ENCODE results near the gene SYT2.
"Not testable (repeated sequence)": the region's sequence is repeated elsewhere in the genome, so short reads cannot be mapped to it uniquely, and the experiment has no call there.

SYT2 gene

GRCh38 chr1:202565890-202566602, 144.2 kb downstream of the SYT2 start:
- DNase-seq, result no peak

DNA sequence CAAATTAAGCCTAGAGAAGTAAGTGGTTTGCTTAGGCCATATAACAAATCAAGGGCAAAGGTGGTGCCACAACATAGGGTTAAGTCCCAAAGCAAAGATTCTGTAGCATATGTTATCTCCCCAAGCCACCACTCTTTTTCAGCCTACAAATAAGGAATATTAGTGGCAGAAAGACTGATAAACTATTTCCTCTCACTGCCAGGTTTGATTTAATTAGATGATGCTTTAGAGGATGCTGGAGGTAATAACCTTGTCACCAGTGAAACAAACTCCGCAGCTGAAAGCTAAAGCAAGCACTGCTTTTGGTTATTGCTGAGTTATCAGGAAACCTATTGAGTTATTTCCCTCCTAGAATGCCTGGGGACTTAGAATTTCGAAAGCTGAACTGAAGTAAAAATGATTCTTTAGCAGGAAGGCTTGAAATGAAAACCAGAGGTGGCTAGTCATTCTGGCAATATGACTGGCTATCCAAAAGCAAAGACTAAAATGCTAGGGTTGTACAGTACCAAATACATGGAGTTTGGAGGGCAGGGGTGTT, 145.2 kb downstream of the SYT2 start:
- no peak for DNase-seq

DNA sequence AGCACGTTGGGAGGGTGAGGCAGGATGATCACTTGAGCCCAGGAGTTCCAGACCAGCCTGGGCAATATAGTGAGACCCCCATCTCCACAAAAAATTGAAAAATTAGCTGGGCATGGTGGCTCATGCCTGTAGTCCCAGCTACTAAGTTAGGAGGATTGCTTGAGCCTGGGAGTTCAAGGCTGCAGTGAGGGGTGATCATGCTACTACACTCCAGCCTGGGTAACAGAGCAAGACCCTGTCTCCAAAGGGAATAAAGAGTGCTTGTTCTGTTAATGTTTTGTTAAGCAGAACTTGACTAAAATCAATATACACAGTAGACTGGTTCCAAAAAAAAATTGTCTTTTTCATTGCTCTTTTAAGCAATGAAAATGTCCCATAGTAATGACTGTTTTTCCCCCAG, 146.4 kb downstream of the SYT2 start:
- no peak for DNase-seq

DNA sequence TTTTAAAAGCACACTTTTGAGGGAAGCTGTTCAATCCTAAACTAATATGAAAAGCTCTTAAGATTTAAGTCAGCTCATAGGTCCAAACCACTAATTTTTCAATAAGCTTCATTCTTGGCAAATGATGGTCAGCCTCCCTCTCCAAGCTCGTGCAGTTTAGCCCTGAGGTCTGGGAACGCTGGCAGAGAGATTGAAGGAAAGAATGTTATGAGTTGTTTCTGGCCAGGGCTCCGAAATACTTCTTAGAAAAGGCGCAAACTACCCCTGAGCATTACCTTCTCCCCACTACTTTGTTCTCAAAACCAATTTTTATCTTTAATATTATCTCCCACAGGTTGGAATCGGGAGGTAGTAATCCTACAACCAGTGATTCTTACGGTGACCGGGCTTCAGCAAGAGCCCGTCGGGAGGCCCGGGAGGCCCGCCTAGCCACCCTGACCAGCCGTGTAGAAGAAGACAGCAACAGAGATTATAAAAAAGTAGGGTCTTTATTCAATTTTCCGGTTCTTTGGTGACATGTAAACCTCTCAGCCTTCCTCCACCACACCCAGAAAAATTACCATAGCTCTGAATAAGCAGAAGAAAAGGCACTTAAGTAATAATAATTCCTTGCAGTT, 147.7 kb downstream of the SYT2 start:
- no peak for DNase-seq

DNA sequence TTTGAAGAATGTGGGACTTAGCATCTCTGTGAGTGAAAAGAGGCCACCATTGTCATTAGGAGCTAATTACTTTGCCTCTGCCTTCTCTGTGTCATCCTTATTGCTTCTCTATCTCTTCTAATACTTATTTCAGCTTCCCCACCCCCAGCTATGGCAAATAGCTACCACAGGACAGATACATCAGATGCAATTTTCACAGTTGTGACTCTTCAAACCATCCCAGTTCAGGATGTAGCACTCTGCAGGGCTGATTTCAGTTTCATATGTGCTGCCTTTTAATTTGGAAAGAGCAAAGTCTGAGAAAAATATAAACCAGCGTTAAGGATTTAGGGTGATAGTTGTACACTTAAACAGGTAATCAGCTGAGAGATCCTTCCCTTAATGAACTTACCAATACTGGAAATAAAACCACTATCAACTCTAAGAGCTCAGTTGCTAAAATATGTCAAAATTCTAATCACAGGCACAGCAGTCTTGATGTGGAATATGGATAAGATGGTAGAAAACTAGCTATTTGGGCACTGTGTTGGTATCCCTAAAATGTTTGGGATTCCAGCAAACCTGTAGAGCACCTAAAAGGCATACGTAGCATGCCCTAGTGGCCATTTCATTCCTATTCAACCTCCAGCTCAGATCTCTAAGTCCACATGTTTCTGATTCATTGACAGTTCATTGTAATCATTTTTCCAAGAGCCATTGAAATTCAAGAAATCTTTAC, 148.4 kb downstream of the SYT2 start:
- DNase-seq, result no peak

- no peak for DNase-seq
These were observed 149.0 kb downstream of the SYT2 start for GRCh38 chr1:202561240-202561639.

GRCh38 chr1:202557662-202558061, 152.6 kb downstream of the SYT2 start:
- not testable (repeated sequence) for DNase-seq

- DNase-seq, result not testable (repeated sequence)
These were observed 154.2 kb downstream of the SYT2 start for GRCh38 chr1:202556037-202556436.

GRCh38 chr1:202554619-202555018, 155.6 kb downstream of the SYT2 start:
- DNase-seq, result not testable (repeated sequence)

GRCh38 chr1:202553560-202554038, 156.7 kb downstream of the SYT2 start:
- DNase-seq, result no peak

DNA sequence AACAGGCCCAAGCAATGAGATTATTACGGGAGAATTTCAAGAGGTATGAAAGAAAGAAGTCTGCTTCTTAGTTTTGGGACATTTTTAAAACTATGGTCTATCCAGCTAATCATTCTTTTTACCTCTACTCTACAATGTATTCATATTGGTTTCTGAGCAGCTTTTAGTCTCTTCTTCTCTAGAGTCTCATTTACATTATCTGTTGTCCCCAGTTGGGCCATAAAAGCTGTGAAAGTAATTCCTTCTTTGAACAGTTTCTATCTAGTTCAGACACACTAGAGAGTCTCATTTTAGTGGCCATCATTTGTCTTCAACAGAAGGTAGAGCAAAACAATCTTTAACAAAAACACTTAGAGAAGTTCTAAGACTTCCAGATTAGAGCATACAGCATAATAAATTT, 157.2 kb downstream of the SYT2 start:
- not testable (repeated sequence) for DNase-seq

DNA sequence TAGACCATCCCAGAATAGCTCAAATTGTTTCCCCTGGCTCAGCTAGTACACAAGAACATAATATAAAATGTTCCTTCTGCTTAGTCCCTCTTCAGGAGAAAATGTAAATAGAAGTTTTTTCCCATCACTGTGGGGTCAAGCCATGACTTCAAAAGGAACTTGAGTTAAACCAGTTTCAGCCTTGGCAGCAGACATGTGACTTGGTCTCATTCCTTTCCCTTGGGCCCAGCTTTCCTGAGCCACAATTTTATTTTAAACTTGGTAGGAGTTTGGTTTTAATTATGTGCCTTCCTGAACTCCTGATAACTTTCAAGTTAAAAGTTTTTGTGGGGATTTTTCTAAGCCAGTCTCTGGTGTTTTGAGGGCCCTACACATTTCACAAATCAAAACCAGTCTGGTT, 157.6 kb downstream of the SYT2 start:
- DNase-seq, result not testable (repeated sequence)

GRCh38 chr1:202551683-202552082, 158.6 kb downstream of the SYT2 start:
- no peak for DNase-seq

DNA sequence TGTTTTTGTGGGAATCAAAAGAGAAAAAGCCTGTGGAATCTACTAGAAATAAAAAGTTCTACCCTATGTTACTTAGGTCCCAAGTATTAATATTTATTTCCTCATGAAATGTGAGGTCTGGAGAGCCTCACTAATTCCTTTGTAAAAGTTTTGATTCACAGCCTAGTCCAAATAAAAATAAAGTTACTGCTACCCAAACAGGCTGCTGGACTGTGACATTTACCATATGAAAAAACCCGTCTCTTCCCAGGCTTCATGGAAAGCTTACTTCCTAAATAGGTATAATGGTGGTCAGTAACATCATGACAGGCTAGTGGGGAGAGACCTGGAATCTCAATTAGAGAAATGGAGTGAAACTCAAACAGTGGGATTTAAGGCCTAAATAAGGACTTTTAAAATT, 160.2 kb downstream of the SYT2 start:
- not testable (repeated sequence) for DNase-seq

- no peak for DNase-seq
These were observed 163.0 kb downstream of the SYT2 start for GRCh38 chr1:202547215-202547614.

DNA sequence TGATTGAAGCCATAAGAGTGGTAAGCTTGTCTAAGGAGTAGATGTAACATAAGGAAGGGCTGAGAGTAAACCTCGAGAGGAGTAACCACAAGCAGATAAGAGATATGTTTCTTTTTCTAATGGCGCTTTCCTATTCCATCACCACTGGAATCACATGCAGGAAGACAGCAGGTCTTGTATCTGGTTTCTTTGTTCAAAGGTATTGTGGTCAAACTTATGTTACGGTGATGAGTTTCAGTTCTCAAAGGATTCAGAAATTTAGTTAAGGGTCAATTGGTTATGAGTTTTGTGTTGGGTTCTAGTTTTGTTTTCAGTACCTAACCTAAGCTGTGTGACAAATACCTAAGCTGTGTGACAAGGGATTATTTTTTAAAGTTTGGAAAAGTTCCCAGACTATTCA, 163.5 kb downstream of the SYT2 start:
- not testable (repeated sequence) for DNase-seq

GRCh38 chr1:202546377-202546776, 163.9 kb downstream of the SYT2 start:
- not testable (repeated sequence) for DNase-seq

DNA sequence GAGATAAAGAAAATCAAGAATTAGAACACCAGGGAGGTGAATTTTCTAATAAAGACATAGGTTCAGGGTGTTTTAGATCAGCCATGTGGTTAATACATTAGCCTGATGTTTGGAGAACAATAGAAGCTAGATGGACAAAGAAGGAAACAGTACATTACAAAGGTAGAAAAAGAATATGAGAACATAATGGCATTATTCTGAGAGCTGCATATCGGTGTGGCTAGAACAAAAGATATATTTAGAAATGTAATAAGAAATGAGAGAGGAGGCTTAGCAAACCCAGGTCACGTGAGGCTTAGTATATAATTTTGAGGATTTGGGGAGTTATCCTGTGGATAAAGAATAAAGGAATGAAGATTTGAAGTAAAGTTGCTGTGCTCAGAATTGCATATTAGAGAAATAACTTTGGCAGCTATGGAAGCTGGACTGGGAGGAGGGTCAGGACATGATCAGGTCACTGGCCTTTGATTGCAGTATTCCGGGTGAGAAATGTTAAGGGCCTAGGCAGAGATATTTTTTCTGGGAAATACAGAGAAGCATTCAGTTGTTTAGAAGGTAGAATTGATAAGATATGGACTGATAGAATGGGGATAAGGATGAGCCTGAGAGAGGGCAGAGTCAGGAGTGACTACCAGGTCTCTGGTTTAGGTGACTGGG, 164.5 kb downstream of the SYT2 start:
- DNase-seq, result not testable (repeated sequence)

GRCh38 chr1:202544766-202545449, 165.3 kb downstream of the SYT2 start:
- not testable (repeated sequence) for DNase-seq

GRCh38 chr1:202543537-202543936, 166.7 kb downstream of the SYT2 start:
- DNase-seq, result not testable (repeated sequence)

- DNase-seq, result not testable (repeated sequence)
These were observed 167.8 kb downstream of the SYT2 start for GRCh38 chr1:202542415-202542814.

GRCh38 chr1:202540858-202541257, 169.4 kb downstream of the SYT2 start:
- not testable (repeated sequence) for DNase-seq
